Urinary bladder (tissue), 4 donors: Measurements from ENCODE around the gene SEC14L2. TPM values are rescaled to one million over a fixed set of nuclear protein-coding genes. Genes with fewer than 3 reads are reported as not detected.

Experiments used
- DNase-seq: peaks from one replicate; pipeline ENCODE4 v3.0.0-alpha.2; 2015; ENCODE audit errors: extremely low spot score
- H3K27ac ChIP-seq: one replicate; pipeline ENCODE4 v1.5.1; 2013; ENCODE audit warnings: low read depth, mild to moderate bottlenecking, moderate library complexity
- H3K36me3 ChIP-seq: one replicate; pipeline ENCODE4 v1.6.1; 2013; ENCODE audit warnings: mild to moderate bottlenecking, moderate library complexity; ENCODE audit not compliant: insufficient read depth
- H3K4me1 ChIP-seq: one replicate; pipeline ENCODE4 v1.6.1; 2013; ENCODE audit warnings: mild to moderate bottlenecking, moderate library complexity; ENCODE audit not compliant: insufficient read depth
- H3K4me3 ChIP-seq: one replicate; pipeline ENCODE4 v1.5.1; 2013; ENCODE audit warnings: low read depth, low read length
- WGBS: extraction: QIAGEN DNeasy Blood & Tissue Kit; methylation state at CpG from one replicate; pipeline ENCODE4 v1.1.7; 2013; 5-methylcytosine and 5-hydroxymethylcytosine counted together
- polyA plus RNA-seq: library from polyadenylated mRNA; stranded (reverse); fragments of 200-250 nt; gene quantifications from one replicate; pipeline ENCODE4 v1.2.3, GENCODE V29; 2013
- total RNA-seq: library from RNA; depleted of rRNA; stranded (reverse); fragments of >200 nt; gene quantifications from one replicate; pipeline ENCODE4 v1.2.3, GENCODE V29; 2014
- donor health status: healthy with polysubstance abuse.
- donor health status: healthy.

Gene SEC14L2
- total and polyA plus RNA-seq, 2 donors: 6.2 to 11.0 TPM

DNA sequence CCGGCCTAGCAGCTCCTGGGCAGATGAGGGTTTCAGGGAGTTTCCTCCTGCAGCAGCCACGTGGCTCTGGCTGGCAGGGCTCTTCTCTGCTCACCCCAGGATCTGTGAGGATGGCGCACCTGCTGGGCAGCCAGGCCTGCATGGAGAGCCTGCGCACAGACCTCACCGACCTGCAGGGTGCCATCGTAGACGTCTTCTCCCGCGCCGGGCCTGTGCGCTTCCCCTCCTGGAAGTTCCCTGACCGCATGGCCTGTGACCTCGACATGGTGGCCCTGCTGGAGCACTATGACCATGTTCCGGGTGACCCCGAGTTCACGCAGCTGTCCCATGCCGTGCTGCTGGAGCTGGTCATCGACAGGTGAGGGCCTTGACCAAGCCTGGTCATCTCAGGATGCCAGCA lies 30.9 kb upstream of the SEC14L2 start:
- Histone ChIP-seq H3K36me3 (no peaks in the 10 kb centered on the region), H3K27ac (no peak overlapping the region), H3K4me1 (no peaks in the 10 kb centered on the region), H3K4me3 (no peak overlapping the region)
- no peak for DNase-seq
- 95% methylated on average over 18 of the region's 18 CpGs for WGBS

DNA sequence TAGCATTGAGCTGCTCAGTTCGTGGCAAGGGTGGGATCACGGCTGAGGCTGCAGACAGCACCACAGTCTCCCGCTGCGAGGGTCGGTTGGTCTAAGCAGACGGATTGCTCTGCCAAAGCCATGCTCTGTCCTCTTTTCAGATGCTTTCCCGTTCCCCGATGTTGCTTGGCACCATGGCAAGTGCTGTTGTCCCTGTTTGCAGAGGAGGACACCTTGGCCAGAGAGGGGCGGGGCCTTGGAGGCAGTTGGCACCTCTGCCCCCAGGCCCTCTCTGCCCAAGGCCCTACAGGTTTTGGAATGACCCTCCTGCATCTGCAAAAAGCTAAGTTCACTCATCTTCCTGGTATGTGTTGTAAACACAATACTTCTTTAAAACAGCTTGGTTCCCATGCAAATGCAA lies 28.4 kb upstream of the SEC14L2 start:
- 92% methylated on average over 9 of the region's 9 CpGs for WGBS
- no peaks in the 10 kb centered on the region for H3K36me3 ChIP-seq
- H3K27ac ChIP-seq: no peak overlapping the region
- no peak overlapping the region for H3K4me3 ChIP-seq
- H3K4me1 ChIP-seq: no peaks in the 10 kb centered on the region
- DNase-seq: no peak

DNA sequence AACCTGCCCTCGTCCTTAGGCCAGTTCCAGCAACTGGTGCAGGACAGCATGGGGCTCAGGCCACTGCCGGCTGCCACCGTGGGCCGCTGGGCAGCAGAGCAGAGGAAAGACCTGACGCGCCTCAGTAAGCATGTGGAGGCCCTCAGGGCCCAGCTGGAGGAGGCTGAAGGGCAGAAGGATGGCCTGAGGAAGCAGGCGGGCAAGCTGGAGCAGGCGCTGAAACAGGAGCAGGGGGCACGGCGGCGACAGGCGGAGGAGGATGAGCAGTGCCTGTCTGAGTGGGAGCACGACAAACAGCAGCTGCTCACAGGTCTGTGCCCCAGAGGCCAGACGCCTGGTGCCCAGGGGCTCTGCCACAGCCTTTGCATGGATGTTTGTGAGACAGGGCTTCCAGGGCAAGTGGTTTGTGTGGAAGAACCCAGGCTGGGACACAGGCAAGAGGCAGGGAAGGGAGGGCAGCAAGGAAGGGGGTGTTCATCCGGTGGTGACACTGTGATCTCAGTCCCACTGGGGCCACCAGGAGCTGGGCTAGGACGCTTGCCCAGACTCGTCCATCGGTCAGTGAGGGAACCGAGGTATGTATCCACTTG lies 26.1 kb upstream of the SEC14L2 start:
- Histone ChIP-seq H3K4me3 (no peak overlapping the region), H3K36me3 (no peaks in the 10 kb centered on the region), H3K27ac (no peak overlapping the region), H3K4me1 (no peaks in the 10 kb centered on the region)
- WGBS: 81% methylated on average over 19 of the region's 19 CpGs
- no peak for DNase-seq

GRCh38 chr22:30371321-30371720 lies 25.5 kb upstream of the SEC14L2 start:
- DNase-seq: no peak

DNA sequence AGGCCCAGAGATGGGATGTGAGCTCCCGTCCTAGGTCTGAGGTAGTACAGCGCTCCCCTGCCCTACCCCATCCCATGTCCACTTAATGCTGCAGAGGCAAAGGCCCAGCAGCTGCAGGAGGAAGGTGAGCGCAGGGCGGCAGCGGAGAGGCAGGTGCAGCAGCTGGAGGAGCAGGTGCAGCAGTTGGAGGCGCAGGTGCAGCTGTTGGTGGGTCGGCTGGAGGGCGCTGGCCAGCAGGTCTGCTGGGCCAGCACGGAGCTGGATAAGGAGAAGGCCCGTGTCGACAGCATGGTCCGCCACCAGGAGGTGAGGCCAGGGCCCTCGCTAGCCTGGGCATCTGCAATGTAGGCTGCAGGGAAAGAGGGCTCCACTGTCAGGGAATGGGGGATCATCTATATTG lies 24.8 kb upstream of the SEC14L2 start:
- WGBS: 80% methylated on average over 13 of the region's 13 CpGs
- no peak overlapping the region for H3K4me3 ChIP-seq
- H3K4me1 ChIP-seq: no peaks in the 10 kb centered on the region
- no peak overlapping the region for H3K27ac ChIP-seq
- H3K36me3 ChIP-seq: no peaks in the 10 kb centered on the region
- DNase-seq: no peak

More at GRCh38 chr22:30371321-30371720, 25.5 kb upstream of the SEC14L2 start:
- Histone ChIP-seq H3K27ac (no peak overlapping the region), H3K36me3 (no peaks in the 10 kb centered on the region), H3K4me3 (no peak overlapping the region), H3K4me1 (no peaks in the 10 kb centered on the region)
- WGBS: 91% methylated on average over 9 of the region's 9 CpGs

GRCh38 chr22:30372915-30373314 lies 23.9 kb upstream of the SEC14L2 start:
- H3K36me3 ChIP-seq: no peaks in the 10 kb centered on the region
- H3K4me3 ChIP-seq: no peak overlapping the region
- WGBS: 71% methylated on average over 8 of the region's 8 CpGs
- DNase-seq: no peak
- H3K4me1 ChIP-seq: no peaks in the 10 kb centered on the region
- no peak overlapping the region for H3K27ac ChIP-seq

- no peak for DNase-seq
- 83% methylated on average over 33 of the region's 33 CpGs for WGBS
- Histone ChIP-seq H3K4me1 (no peaks in the 10 kb centered on the region), H3K4me3 (no peak overlapping the region), H3K27ac (no peak overlapping the region), H3K36me3 (no peaks in the 10 kb centered on the region)
Observed at GRCh38 chr22:30373331-30374325, 23.2 kb upstream of the SEC14L2 start.

DNA sequence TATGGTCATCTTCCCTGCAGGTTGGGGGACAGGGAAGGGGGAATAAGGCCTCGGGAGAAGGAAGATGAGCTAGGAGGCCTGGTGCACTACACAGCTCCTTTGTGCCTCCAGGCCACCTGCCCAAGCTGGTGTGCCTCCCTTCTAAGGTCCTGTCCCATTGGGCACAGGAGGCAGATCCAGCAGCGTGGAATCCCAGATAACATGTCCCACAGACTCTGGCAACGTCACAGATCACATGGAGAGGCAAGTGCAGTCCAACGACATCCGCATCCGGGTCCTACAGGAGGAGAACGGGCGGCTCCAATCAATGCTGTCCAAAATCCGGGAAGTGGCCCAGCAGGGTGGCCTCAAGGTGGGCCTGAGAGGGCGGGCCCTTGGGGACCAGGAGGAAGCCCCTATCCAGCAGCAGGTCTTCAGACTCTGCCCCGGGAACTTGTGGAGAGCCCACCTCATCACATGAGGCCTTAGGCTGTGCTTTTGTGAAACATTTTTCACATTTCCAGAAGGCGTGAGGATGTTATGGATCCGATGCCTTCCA lies 21.4 kb upstream of the SEC14L2 start:
- WGBS: 91% methylated on average over 13 of the region's 13 CpGs
- no peaks in the 10 kb centered on the region for H3K4me1 ChIP-seq
- no peak overlapping the region for H3K4me3 ChIP-seq
- H3K36me3 ChIP-seq: no peaks in the 10 kb centered on the region
- no peak overlapping the region for H3K27ac ChIP-seq
- DNase-seq: no peak

GRCh38 chr22:30380011-30380410 lies 16.8 kb upstream of the SEC14L2 start:
- H3K36me3 ChIP-seq: no peaks in the 10 kb centered on the region
- H3K27ac ChIP-seq: no peak overlapping the region
- no peak for DNase-seq
- H3K4me3 ChIP-seq: no peak overlapping the region
- WGBS: 96% methylated on average over 20 of the region's 20 CpGs
- H3K4me1 ChIP-seq: no peaks in the 10 kb centered on the region

GRCh38 chr22:30381264-30381663 lies 15.6 kb upstream of the SEC14L2 start:
- Histone ChIP-seq H3K4me3 (no peak overlapping the region), H3K27ac (no peak overlapping the region), H3K4me1 (no peaks in the 10 kb centered on the region), H3K36me3 (no peaks in the 10 kb centered on the region)
- WGBS: 85% methylated on average over 12 of the region's 12 CpGs
- DNase-seq: no peak

DNA sequence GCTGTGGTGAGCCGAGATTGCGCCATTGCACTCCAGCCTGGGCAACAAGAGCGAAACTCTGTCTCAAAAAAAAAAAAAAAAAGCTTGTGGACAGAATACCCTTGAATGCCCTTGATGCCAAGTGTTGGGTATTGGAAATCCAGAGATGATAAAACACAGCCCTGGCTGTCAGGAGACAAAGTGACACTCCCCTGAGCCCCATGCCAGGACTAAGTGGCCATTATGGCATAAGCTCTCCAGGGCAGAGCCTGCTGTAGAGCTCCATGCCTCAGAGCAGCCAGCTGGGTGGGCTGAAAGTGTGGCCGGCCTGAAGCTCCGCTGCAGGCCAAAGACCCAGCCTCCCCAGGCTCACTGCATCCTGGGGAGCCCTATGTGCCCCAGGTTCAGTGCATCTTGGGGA lies 14.5 kb upstream of the SEC14L2 start:
- no peaks in the 10 kb centered on the region for H3K36me3 ChIP-seq
- no peak overlapping the region for H3K27ac ChIP-seq
- no peak for DNase-seq
- no peak overlapping the region for H3K4me3 ChIP-seq
- 97% methylated on average over 5 of the region's 5 CpGs for WGBS
- H3K4me1 ChIP-seq: no peaks in the 10 kb centered on the region

- Histone ChIP-seq H3K27ac (no peak overlapping the region), H3K36me3 (no peaks in the 10 kb centered on the region), H3K4me1 (no peaks in the 10 kb centered on the region), H3K4me3 (no peak overlapping the region)
- 64% methylated on average over 3 of the region's 3 CpGs for WGBS
- no peak for DNase-seq
Observed at GRCh38 chr22:30383061-30383460, 13.8 kb upstream of the SEC14L2 start.

DNA sequence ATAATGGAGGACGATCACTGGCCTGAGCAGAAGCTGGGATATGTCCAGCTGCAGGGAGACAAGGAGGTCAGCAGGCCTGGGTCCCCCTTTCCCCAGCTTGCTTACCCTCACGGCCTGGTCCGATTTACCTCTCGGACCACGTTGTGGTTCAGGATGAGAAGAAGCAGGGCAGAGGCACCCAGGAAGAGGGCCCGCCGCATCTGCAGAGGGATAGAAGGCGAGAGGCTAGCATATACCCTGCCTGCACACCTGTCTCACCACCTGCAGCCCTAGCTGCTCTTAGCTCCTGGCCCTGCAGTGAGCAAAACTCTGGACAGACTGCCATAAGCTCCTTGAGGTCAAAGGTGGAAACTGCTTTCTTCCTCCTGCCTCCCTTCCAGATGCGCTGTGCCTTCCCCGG lies 10.9 kb upstream of the SEC14L2 start:
- WGBS: 92% methylated on average over 10 of the region's 10 CpGs
- Histone ChIP-seq H3K4me3 (no peak overlapping the region), H3K27ac (no peak overlapping the region), H3K4me1 (no peaks in the 10 kb centered on the region), H3K36me3 (no peaks in the 10 kb centered on the region)
- no peak for DNase-seq

DNA sequence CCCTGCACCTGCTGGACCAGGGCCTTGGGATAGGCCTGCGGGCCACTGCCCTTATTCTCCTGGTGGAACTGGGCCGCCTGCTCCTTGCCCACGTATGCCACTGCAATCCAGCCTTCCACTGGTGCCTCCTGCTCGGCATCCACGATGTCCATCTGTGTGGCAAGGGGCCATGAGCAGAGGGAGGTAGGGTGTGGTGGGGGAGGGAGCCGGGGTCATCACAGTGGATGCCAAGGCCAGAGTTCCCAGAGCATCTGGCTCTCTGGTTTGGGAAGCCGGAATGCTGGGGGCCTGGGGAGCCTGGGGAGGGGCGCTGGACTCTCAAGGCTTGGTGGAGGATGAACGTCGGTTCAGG lies 10.2 kb upstream of the SEC14L2 start:
- no peaks in the 10 kb centered on the region for H3K4me1 ChIP-seq
- H3K4me3 ChIP-seq: peak overlapping the region; percentile 74
- DNase-seq: no peak
- H3K36me3 ChIP-seq: no peaks in the 10 kb centered on the region
- 25% methylated on average over 10 of the region's 10 CpGs for WGBS
- no peak overlapping the region for H3K27ac ChIP-seq
